Neural progenitor cell (in vitro differentiated cells): ENCODE results near the gene FAM163B.

Source experiments
- CTCF ChIP-seq: fragments of 200-600 bp; sonication (generic); IDR thresholded peaks from 2 replicates; pipeline ENCODE4 v1.5.1; 2017; ENCODE audit warnings: antibody characterized with exemption, mild to moderate bottlenecking
- EZH2 ChIP-seq: fragments of 200-600 bp; sonication (generic); IDR thresholded peaks from 2 replicates; pipeline ENCODE4 v1.6.1; 2017; ENCODE audit warnings: antibody characterized with exemption, mild to moderate bottlenecking, moderate library complexity
- EZH2phosphoT487 ChIP-seq: fragments of 200-600 bp; sonication (generic); IDR thresholded peaks from 2 replicates; pipeline ENCODE4 v1.6.1; 2017; ENCODE audit warnings: antibody characterized with exemption

GRCh38 chr9:133576031-133576874 is 32.9 kb downstream of the FAM163B start:
- TF ChIP-seq CTCF (no peak), EZH2 (no peak), EZH2phosphoT487 (no peak)
